GM19455 (cell line): ENCODE measurements around the gene TMCO4.
"Not testable (repeated sequence)": the region's sequence is repeated elsewhere in the genome, so short reads cannot be mapped to it uniquely, and the experiment has no call there.

Source experiments
- ATAC-seq: cut with Tn5 transposase; IDR thresholded peaks from one replicate; pipeline ENCODE4 v1.9.1; 2021; ENCODE audit not compliant: unreplicated experiment

The TMCO4 gene

GRCh38 chr1:19799230-19800075, at the start of gene TMCO4:
TSS of gene TMCO4 (minus strand) at chr1:19799916. CDS start at chr1:19780758, 19,158 bp downstream.
- peak; percentile 67 for ATAC-seq

DNA sequence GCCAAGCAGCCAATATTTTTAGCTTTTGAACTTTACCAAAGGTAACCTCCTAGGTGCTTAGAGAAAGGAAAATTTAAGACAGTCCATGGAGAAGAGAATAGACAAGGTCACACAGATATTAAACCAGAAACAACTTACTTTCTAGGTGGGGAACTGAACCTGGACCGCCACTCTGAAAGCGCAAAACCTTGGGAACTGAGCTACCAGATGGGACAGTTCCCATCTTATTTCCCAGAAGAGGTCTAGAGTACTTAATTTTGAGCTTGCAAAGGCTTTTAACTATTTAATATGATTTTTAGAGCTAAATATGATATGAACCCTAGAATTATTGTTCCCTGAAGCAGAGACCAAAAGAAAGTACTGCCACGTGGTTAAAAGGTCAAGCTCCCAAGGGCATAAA, 49.6 kb upstream of the TMCO4 start:
- ATAC-seq, result not testable (repeated sequence)

DNA sequence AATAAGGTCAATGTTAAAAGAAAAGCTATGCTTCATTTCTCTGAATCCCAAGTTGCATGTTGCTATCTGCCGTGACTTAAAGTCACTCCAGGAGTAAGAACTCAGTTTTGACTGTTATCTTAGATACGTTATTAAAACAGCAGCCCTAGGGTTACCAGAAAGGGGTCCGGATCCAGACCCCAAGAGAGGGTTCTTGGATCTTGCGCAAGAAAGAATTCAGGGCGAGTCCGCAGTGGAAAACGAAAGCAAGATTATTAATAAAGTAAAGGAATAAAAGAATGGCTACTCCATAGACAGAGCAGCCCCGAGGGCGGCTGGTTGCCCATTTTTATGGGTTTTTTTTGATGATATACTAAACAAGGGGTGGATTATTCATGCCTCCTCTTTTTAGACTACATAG, 47.6 kb upstream of the TMCO4 start:
- ATAC-seq, result not testable (repeated sequence)

DNA sequence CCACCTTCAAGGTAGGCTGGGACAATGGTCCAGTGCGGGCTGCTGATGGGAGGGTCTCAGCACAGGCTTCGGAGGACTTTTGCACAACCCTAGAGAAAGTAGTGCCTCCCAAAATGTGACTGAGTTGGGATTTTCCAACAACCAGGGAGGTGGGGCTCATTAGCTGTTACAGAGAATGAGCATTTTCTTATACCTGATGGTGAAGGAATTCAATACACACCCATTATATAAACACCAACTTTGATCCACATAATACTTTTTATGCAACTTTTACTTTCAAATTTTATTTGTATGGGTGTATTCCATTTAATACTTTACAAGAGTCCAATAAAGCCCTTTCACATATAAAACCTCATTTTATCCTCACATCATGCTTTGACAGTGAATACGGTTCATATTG, 46.6 kb upstream of the TMCO4 start:
- ATAC-seq, result no peak

DNA sequence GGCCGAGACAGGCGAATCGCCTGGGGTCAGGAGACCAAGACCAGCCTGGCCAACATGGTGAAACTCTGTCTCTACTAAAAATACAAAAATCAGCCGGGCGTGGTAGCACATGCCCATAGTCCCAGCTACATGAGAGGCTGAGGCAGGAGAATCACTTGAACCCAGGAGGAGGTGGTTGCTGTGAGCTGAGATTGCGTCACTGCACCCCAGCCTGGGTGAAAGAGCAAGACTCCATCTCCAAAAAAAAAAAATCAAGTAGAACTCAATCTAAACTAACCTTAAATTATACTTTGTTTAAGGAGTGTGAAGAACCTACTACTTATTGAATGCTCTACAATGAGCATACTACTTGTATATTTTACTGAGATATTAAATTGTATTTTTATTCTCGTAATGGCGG, 45.8 kb upstream of the TMCO4 start:
- ATAC-seq, result no peak

GRCh38 chr1:19844731-19845495, 45.2 kb upstream of the TMCO4 start:
- ATAC-seq, result no peak

- no peak for ATAC-seq
Measured at GRCh38 chr1:19840228-19840627, 40.5 kb upstream of the TMCO4 start.

DNA sequence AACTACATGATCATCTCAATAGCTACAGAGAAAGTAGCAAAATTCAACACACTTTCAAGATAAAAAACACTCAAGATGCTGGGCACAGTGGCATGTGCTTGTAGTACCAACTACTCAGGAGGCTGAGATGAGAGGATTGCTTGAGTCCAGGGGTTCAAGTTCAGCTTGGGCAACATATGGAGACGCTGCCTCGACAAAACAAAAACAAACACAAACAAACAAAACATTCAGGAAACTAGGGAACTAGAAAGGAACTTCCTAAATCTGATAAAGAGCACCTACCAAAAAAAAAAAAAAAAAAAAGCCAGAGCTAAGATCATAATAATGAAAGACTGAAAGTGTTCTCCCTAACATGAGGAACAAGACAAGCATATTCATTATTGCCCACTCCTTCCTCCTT, 38.1 kb upstream of the TMCO4 start:
- ATAC-seq, result no peak

GRCh38 chr1:19835578-19835977, 35.9 kb upstream of the TMCO4 start:
- no peak for ATAC-seq

DNA sequence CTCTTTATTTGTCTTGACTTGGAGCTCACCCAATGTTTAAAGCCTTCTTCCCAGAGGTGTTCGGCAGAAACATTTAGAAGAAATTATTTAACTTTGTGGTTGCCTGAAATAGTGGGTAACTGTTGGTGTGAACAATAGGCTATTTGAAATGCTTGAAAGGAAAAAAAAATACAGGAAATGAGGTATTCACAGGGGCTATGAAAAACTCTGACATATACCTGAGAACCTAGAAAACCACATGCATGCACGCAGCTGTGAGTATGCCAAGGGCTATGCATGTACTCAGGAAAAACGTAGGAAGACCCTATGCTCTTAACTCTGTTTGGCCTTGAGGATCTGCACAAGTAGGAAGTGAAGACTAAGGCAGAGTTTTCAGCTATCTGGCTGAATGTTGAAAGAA, 31.7 kb upstream of the TMCO4 start:
- ATAC-seq, result no peak

DNA sequence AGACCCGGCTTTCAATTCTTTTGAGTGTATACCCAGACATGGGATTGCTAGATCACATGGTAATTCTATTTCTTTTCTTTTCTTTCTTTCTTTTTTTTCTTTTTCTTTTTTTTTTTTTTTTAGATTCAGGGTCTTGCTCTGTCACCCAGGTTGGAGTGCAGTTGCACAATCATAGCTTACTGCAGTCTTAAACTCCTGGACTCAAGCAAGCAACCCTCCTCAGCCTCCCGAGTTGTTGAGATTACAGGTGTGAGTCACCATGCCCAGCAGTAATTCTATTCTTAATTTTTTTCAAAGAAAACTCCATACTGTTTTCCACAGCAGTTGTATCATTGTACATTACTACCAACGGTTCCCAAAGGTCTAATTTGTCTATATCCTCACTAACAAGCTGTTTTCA, 28.8 kb upstream of the TMCO4 start:
- ATAC-seq, result no peak

DNA sequence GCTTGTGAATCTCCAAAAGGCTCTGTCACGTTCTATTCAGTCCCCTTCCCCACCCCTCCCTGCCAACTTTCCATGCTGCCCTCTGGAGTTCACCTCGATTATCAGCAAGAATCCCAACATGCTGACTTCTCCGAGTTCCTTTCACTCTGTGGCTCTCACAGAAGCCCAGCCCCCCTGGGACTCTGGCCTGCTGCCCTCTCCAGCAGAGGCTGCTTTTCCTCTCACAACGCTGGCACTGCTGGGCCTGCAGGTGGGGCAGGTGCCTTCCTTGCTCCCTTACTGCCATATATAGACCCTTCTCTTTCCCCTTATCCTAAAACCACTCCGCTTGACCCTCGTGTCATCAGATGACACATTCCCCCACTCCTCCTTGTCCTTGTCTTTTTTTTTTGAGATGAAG, 25.6 kb upstream of the TMCO4 start:
- ATAC-seq, result no peak

DNA sequence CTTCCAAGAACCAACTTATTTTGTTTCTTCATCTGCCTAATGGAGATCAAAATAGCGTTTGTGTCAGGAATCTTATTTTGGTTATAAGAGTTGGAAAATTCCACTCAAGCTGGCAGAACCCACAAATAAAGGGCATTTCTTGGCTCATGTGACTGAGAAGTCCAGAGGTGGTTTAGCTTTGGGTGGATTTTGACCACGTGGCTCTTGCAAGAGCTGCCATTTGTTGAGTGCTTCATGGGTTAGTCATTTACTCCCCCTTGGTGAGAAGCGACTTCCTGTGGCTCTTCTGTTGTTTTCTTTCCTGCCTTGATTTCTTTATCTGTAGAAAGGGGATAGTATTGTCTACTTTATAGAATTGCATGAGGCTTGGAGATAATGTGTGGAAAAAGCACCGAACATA, 24.8 kb upstream of the TMCO4 start:
- no peak for ATAC-seq

GRCh38 chr1:19824036-19824435, 24.3 kb upstream of the TMCO4 start:
- no peak for ATAC-seq

- ATAC-seq, result no peak
Measured at GRCh38 chr1:19819701-19820100, 20.0 kb upstream of the TMCO4 start.

DNA sequence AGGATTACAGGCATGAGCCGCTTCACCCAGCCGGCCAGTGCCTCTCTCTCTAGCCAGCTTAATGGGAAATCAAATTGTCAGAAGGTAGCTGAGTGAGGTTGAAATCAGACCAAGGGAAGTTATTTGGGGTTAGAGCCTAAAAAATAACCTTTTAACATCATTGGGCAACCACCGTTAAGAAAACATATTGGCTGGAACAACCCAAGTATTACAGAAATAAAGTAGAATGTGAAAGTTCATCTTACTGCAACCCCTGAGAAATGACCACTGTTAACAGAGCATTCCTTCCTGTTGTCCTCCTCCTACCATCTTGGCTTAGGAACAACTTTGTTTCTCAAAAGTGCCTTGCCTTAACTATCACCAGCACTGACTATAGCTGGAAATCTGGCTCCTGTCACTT, 18.6 kb upstream of the TMCO4 start:
- no peak for ATAC-seq

DNA sequence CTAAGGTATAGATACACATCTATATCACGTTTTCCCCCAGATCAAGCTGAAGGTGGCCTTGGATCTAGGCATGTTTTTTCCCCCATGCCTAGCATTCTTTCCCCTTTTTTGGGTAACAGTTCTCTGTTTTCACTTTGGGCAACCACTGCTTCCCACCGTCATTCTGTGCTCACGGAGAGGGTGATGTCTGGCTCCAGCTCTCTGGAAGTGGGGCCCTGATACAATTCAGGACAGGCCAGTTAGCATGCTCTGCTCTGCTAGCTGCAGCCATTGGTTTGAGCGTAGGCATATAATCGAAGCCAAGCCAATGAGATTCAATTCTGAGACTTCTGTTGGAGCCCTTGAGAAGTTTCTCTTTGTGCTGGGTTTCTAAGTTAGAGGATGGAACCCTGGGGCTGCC, 17.4 kb upstream of the TMCO4 start:
- ATAC-seq, result no peak

GRCh38 chr1:19816737-19817086, 17.0 kb upstream of the TMCO4 start:
- not testable (repeated sequence) for ATAC-seq

- no peak for ATAC-seq
Measured at GRCh38 chr1:19815801-19816736, 16.4 kb upstream of the TMCO4 start.

GRCh38 chr1:19814681-19815503, 15.2 kb upstream of the TMCO4 start, which contains the start of gene RNF186:
TSS of gene RNF186 (minus strand) at chr1:19815283. CDS start at chr1:19815101, 182 bp downstream.
- no peak for ATAC-seq
